ENCODE data around the gene ZNF383.

Gene ZNF383

DNA sequence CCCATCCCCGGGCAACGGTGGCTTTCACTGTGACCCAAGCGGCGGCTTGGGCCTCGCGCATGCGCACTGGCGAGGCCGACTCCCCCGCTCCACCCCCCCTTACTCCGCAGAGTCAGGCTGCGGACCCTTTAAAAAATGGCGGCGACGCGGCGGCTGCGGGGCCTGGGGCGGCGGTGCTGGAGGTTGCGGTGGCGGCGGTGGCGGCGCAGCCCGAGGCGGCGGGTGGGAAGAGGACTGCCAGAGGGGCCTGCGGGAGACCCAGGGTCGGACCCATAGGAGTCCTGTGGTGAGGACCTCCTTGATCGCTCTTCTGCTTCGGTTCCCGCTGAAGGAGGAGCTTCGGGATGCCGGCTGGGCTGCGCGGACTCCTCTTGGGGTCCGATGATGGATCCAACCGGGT lies 76.2 kb downstream of the ZNF383 start:
- peak; percentile 35 for DNase-seq
